Endodermal cell (in vitro differentiated cells): ENCODE data around the gene MRPS30. TPM values are rescaled to one million over a fixed set of nuclear protein-coding genes. Genes with fewer than 3 reads are reported as not detected.

Experiments used
- DNase-seq: peaks from one replicate; pipeline ENCODE4 v3.0.0-alpha.2; 2017
- H3K27ac ChIP-seq: 2 replicates; pipeline ENCODE4 v1.5.1; 2013; ENCODE audit warnings: mild to moderate bottlenecking, low read depth, low read length, moderate library complexity
- H3K27me3 ChIP-seq: 2 replicates; pipeline ENCODE4 v1.6.1; 2013; ENCODE audit warnings: mild to moderate bottlenecking, low read length, moderate library complexity; ENCODE audit not compliant: insufficient read depth, control insufficient read depth, poor library complexity, severe bottlenecking
- H3K36me3 ChIP-seq: 2 replicates; pipeline ENCODE4 v1.7.0; 2013; ENCODE audit warnings: mild to moderate bottlenecking, low read length, moderate library complexity; ENCODE audit not compliant: control insufficient read depth, insufficient read depth
- H3K4me1 ChIP-seq: one replicate; pipeline ENCODE4 v1.7.0; 2013; ENCODE audit warnings: low read length; ENCODE audit not compliant: control insufficient read depth, insufficient read depth
- H3K4me3 ChIP-seq: 2 replicates; pipeline ENCODE4 v1.5.1; 2013; ENCODE audit warnings: mild to moderate bottlenecking, low read length, moderate library complexity
- H3K9ac ChIP-seq: 2 replicates; pipeline ENCODE4 v1.6.1; 2013; ENCODE audit warnings: mild to moderate bottlenecking, low read length, moderate library complexity; ENCODE audit not compliant: poor library complexity, severe bottlenecking; ENCODE audit errors: extremely low read depth
- H3K9me3 ChIP-seq: 2 replicates; pipeline ENCODE4 v1.6.1; 2013; ENCODE audit warnings: mild to moderate bottlenecking, low read length, moderate library complexity; ENCODE audit not compliant: control insufficient read depth
- H3K27ac Mint-ChIP-seq: 2 replicates; pipeline ENCODE4 v1.8.0; 2020; ENCODE audit warnings: mixed read lengths
- H3K27me3 Mint-ChIP-seq: 2 replicates; pipeline ENCODE4 v1.8.0; 2021; ENCODE audit warnings: mild to moderate bottlenecking, mixed read lengths; ENCODE audit not compliant: insufficient read depth
- H3K36me3 Mint-ChIP-seq: 2 replicates; pipeline ENCODE4 v1.8.0; 2020; ENCODE audit warnings: low read depth, mixed read lengths
- H3K4me1 Mint-ChIP-seq: 2 replicates; pipeline ENCODE4 v1.8.0; 2020; ENCODE audit warnings: mixed read lengths
- H3K4me3 Mint-ChIP-seq: 2 replicates; pipeline ENCODE4 v1.8.0; 2020; ENCODE audit warnings: mild to moderate bottlenecking, moderate library complexity, mixed read lengths
- H3K9me3 Mint-ChIP-seq: 2 replicates; pipeline ENCODE4 v1.8.0; 2020; ENCODE audit warnings: mild to moderate bottlenecking, mixed read lengths
- WGBS, 2 experiments: methylation state at CpG; one replicate each; pipeline versions ENCODE4 v1.1.5 to v1.1.7; 2013; ENCODE audit warnings: missing lambda C conversion rate in 2 of 2, mixed read lengths in 1 of 2; ENCODE audit not compliant: insufficient coverage in 1 of 2, insufficient read length in 1 of 2; 5-methylcytosine and 5-hydroxymethylcytosine counted together
- total RNA-seq, 2 donors: library from RNA; stranded (reverse); fragmentation: NEBNext Ultra II Directional in 1 of 2; extraction: Animal tissue kit (Norgen Biotek cat#: 25700) in 1 of 2; gene quantifications; 2 replicates in 1 of 2; 3 replicates in 1 of 2; pipeline ENCODE4 v1.2.1, GENCODE V29; 2021
- TF ChIP-seq, protein P1 (sequence below): fragments of 200-600 bp; sonication (generic); conservative IDR thresholded peaks from 2 replicates; pipeline ENCODE4 v1.5.0; 2021; ENCODE audit warnings: antibody characterized with exemption, mild to moderate bottlenecking

Gene MRPS30
- total RNA-seq, 2 donors from 2014 or later = 47.1 to 54.2 TPM

DNA sequence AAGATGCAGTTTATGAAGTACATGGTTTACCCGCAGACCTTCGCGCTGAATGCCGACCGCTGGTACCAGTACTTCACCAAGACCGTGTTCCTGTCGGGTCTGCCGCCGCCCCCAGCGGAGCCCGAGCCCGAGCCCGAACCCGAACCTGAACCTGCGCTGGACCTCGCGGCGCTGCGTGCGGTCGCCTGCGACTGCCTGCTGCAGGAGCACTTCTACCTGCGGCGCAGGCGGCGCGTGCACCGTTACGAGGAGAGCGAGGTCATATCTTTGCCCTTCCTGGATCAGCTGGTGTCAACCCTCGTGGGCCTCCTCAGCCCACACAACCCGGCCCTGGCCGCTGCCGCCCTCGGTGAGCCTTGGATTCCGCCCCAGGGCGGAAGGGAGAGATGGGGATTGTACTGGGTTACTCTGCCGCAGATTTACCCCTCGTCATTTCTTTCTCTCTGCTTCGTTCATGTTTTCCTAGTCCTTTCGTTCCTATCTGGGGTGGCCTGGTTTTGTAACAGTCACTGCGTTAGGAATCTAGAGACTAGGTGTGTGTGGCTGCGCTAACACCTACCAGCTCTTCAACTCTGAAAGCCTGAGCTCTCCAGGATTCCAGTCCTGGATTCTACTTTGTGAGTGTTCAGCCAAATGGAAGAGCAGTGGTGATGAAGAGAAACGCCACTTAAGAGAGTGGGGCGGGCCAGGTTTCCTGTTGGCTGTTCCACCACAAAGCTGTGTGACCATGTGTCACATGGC, 638 bp downstream of the MRPS30 start:
- TF ChIP-seq, protein P1, sequence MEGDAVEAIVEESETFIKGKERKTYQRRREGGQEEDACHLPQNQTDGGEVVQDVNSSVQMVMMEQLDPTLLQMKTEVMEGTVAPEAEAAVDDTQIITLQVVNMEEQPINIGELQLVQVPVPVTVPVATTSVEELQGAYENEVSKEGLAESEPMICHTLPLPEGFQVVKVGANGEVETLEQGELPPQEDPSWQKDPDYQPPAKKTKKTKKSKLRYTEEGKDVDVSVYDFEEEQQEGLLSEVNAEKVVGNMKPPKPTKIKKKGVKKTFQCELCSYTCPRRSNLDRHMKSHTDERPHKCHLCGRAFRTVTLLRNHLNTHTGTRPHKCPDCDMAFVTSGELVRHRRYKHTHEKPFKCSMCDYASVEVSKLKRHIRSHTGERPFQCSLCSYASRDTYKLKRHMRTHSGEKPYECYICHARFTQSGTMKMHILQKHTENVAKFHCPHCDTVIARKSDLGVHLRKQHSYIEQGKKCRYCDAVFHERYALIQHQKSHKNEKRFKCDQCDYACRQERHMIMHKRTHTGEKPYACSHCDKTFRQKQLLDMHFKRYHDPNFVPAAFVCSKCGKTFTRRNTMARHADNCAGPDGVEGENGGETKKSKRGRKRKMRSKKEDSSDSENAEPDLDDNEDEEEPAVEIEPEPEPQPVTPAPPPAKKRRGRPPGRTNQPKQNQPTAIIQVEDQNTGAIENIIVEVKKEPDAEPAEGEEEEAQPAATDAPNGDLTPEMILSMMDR = no peak

DNA sequence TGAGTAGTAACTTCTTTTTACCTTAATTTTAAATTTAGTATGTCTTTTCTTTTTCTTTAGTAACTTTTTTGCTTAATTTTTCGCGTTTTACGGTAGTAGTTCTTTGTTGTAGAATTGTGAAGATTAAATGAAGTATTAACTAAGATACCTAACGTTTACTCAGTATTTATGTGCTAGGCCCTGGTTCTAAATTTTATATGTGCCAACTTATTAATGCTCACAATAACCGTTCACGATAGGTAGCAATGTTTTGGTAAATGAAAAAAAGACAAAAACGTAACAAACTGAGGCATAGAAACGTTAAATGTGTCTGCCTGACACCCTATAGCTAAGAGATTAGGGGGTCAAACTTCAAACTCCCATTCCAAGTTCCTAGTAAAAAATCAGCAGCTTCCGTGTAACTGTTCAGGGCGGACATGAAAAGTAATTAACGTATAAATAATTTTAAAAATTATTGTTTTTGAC, 1.2 kb downstream of the MRPS30 start:
- 2% methylated on average over 4 of the region's 11 CpGs; no CpG with 5 or more reads in 1 of the 2 experiments for WGBS, 2 experiments
- peak overlapping the region; percentile 95 for H3K4me3 Mint-ChIP-seq
- Histone ChIP-seq H3K27ac (no peak overlapping the region), H3K36me3 (peaks cover 39% of the 10 kb centered on the region), H3K9ac (peak overlapping the region; percentile 77), H3K27me3 (no peaks in the 10 kb centered on the region), H3K4me1 (peaks cover 3% of the 10 kb centered on the region), H3K4me3 (peak overlapping the region; percentile 97), H3K9me3 (no peaks in the 10 kb centered on the region)
- peaks cover 18% of the 10 kb centered on the region for H3K4me1 Mint-ChIP-seq
- H3K36me3 Mint-ChIP-seq = peaks cover 28% of the 10 kb centered on the region
- DNase-seq = no peak
- H3K9me3 Mint-ChIP-seq = no peaks in the 10 kb centered on the region
- peak overlapping the region; percentile 99 for H3K27ac Mint-ChIP-seq
- TF ChIP-seq, protein P1 = no peak
- no peaks in the 10 kb centered on the region for H3K27me3 Mint-ChIP-seq

More for the DNA sequence above, 638 bp downstream of the MRPS30 start:
- Histone ChIP-seq H3K4me1 (peaks cover 3% of the 10 kb centered on the region), H3K9me3 (no peaks in the 10 kb centered on the region), H3K4me3 (peak overlapping the region; percentile 97), H3K27ac (peak overlapping the region; percentile 74), H3K9ac (peak overlapping the region; percentile 77), H3K36me3 (peaks cover 33% of the 10 kb centered on the region), H3K27me3 (no peaks in the 10 kb centered on the region)
- H3K36me3 Mint-ChIP-seq = peaks cover 22% of the 10 kb centered on the region
- no peaks in the 10 kb centered on the region for H3K9me3 Mint-ChIP-seq
- no peaks in the 10 kb centered on the region for H3K27me3 Mint-ChIP-seq
- WGBS, 2 experiments = 0 to 2% methylated on average over 11 to 45 of the region's 45 CpGs
- peaks cover 18% of the 10 kb centered on the region for H3K4me1 Mint-ChIP-seq
- H3K4me3 Mint-ChIP-seq = peak overlapping the region; percentile 95
- peak overlapping the region; percentile 99 for H3K27ac Mint-ChIP-seq
- DNase-seq = peak; percentile 72

DNA sequence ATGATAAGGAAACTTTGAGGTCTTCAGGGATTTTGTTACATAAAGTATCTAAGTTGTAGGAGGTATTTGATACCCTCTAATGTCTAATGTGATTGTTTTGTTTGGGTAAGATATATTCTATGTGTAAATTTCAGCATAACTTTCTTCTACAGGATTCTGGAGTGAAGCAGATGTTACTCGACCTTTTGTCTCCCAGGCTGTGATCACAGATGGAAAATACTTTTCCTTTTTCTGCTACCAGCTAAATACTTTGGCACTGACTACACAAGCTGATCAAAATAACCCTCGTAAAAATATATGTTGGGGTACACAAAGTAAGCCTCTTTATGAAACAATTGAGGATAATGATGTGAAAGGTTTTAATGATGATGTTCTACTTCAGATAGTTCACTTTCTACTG, 6.0 kb downstream of the MRPS30 start:
- peaks cover 3% of the 10 kb centered on the region for H3K4me1 ChIP-seq
- Mint-ChIP-seq H3K9me3 (no peaks in the 10 kb centered on the region), H3K27ac (no peak overlapping the region), H3K4me3 (no peak overlapping the region), H3K4me1 (peaks cover 9% of the 10 kb centered on the region), H3K27me3 (no peaks in the 10 kb centered on the region), H3K36me3 (peaks cover 48% of the 10 kb centered on the region)
- H3K9me3 ChIP-seq = no peaks in the 10 kb centered on the region
- 88% methylated on average over 2 of the region's 2 CpGs; no CpG with 5 or more reads in 1 of the 2 experiments for WGBS, 2 experiments
- peaks cover 84% of the 10 kb centered on the region for H3K36me3 ChIP-seq
- no peak overlapping the region for H3K9ac ChIP-seq
- DNase-seq = no peak
- H3K27ac ChIP-seq = no peak overlapping the region
- TF ChIP-seq, protein P1 = no peak
- no peaks in the 10 kb centered on the region for H3K27me3 ChIP-seq
- H3K4me3 ChIP-seq = no peak overlapping the region
